GM13977 (cell line): ENCODE results near the gene IRS2.

Experiments used
- DNase-seq: peaks from one replicate; pipeline ENCODE4 v3.0.0; 2012; ENCODE audit warnings: low spot score
- in situ Hi-C: fragments of 300-500 bp; cut with MboI; formaldehyde crosslinking; loops from one replicate; pipeline ENCODE4 v1.12.0; 2022; ENCODE audit warnings: low sequenced_read_pairs, low pct_unique_long_range_greater_than_20kb, mixed read lengths, inconsistent platforms; ENCODE audit not compliant: unreplicated experiment
- TF ChIP-seq, protein P1 (sequence below): IDR thresholded peaks from 2 replicates; pipeline ENCODE4 v1.5.1; 2012; ENCODE audit warnings: mild to moderate bottlenecking, control low read depth; ENCODE audit not compliant: insufficient read depth; ENCODE audit errors: extremely low read depth, missing control alignments

The IRS2 gene

GRCh38 chr13:109780845-109781383 lies 5.5 kb downstream of the IRS2 start:
- no peak for DNase-seq
- TF ChIP-seq, protein P1, sequence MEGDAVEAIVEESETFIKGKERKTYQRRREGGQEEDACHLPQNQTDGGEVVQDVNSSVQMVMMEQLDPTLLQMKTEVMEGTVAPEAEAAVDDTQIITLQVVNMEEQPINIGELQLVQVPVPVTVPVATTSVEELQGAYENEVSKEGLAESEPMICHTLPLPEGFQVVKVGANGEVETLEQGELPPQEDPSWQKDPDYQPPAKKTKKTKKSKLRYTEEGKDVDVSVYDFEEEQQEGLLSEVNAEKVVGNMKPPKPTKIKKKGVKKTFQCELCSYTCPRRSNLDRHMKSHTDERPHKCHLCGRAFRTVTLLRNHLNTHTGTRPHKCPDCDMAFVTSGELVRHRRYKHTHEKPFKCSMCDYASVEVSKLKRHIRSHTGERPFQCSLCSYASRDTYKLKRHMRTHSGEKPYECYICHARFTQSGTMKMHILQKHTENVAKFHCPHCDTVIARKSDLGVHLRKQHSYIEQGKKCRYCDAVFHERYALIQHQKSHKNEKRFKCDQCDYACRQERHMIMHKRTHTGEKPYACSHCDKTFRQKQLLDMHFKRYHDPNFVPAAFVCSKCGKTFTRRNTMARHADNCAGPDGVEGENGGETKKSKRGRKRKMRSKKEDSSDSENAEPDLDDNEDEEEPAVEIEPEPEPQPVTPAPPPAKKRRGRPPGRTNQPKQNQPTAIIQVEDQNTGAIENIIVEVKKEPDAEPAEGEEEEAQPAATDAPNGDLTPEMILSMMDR = no peak
- in situ Hi-C loops = no loop called here

- in situ Hi-C loops = no loop called here
- TF ChIP-seq, protein P1 = no peak
- DNase-seq = no peak
These were observed 6.4 kb downstream of the IRS2 start for GRCh38 chr13:109779876-109780510.

GRCh38 chr13:109779074-109779473 lies 7.3 kb downstream of the IRS2 start:
- in situ Hi-C loops = no loop called here
- DNase-seq = no peak
- TF ChIP-seq, protein P1 = no peak

DNA sequence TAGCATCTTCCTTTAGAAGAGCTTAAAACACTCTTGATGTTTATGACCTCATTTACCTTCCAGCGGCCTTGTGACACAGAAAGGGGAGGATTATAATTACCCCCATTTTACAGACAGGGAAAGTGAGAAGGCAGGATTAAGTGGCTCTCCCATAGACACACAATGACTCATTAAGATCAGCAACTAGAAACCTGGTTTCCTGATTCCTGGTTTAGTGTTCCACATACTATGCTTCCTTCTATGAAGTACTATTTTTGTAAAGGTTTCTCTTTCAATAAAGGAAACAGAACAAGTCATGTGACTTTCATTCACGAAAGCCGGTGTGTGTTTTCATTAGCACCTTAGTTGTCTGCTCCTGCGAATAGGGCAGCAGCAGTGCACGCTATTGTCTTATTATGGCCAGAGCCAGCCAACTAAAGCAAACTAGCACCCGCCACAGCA lies 8.3 kb downstream of the IRS2 start:
- in situ Hi-C loops = no loop called here
- TF ChIP-seq, protein P1 = no peak
- DNase-seq = no peak

GRCh38 chr13:109776575-109776974 lies 9.8 kb downstream of the IRS2 start:
- no peak for DNase-seq
- in situ Hi-C loops = no loop called here

GRCh38 chr13:109773786-109774185 lies 12.6 kb downstream of the IRS2 start:
- in situ Hi-C loops = no loop called here
- DNase-seq = no peak
- TF ChIP-seq, protein P1 = no peak

More at GRCh38 chr13:109776575-109776974, 9.8 kb downstream of the IRS2 start:
- TF ChIP-seq, protein P1 = no peak
